ENCODE data around the gene UPF3B.

DNA sequence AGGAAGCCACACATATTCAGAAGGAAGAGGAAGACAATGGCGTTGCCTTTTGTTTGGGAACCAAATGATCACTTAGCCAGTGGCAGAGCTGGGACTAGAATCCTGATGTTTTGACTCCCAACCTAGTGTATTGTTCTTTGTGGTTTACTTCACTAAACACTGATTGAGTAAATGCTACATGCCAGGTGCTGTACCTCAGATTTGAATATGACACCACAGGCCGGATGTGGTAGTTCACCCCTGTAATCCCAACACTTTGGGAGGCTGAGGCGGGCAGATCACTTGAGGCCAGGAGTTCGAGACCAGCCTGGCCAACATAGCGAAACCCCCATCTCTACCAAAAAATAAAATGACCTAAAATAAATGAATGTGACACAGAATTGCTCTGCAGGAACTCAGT lies 27.3 kb upstream of the UPF3B start:
- TF ChIP-seq, protein P1, sequence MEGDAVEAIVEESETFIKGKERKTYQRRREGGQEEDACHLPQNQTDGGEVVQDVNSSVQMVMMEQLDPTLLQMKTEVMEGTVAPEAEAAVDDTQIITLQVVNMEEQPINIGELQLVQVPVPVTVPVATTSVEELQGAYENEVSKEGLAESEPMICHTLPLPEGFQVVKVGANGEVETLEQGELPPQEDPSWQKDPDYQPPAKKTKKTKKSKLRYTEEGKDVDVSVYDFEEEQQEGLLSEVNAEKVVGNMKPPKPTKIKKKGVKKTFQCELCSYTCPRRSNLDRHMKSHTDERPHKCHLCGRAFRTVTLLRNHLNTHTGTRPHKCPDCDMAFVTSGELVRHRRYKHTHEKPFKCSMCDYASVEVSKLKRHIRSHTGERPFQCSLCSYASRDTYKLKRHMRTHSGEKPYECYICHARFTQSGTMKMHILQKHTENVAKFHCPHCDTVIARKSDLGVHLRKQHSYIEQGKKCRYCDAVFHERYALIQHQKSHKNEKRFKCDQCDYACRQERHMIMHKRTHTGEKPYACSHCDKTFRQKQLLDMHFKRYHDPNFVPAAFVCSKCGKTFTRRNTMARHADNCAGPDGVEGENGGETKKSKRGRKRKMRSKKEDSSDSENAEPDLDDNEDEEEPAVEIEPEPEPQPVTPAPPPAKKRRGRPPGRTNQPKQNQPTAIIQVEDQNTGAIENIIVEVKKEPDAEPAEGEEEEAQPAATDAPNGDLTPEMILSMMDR (IDR thresholded peaks at IDR 0.05; ENCODE audit: poor library complexity, severe bottlenecking), result no peak
- TF ChIP-seq EP300 (conservative IDR thresholded peaks at IDR 0.05; ENCODE audit: poor library complexity, severe bottlenecking) (no peak), EZH2 (IDR thresholded peaks at IDR 0.05; ENCODE audit: borderline replicate concordance, insufficient read depth, low read length, poor library complexity, severe bottlenecking) (no peak), POLR2AphosphoS5 (IDR thresholded peaks at IDR 0.05) (no peak), SMC3 (conservative IDR thresholded peaks at IDR 0.05; ENCODE audit: poor library complexity) (no peak), TAF1 (IDR thresholded peaks at IDR 0.05; ENCODE audit: low read depth) (no peak), MXI1 (conservative IDR thresholded peaks at IDR 0.05; ENCODE audit: poor library complexity, severe bottlenecking) (no peak), RAD21 (conservative IDR thresholded peaks at IDR 0.05) (no peak)
- TF ChIP-seq, protein P2, sequence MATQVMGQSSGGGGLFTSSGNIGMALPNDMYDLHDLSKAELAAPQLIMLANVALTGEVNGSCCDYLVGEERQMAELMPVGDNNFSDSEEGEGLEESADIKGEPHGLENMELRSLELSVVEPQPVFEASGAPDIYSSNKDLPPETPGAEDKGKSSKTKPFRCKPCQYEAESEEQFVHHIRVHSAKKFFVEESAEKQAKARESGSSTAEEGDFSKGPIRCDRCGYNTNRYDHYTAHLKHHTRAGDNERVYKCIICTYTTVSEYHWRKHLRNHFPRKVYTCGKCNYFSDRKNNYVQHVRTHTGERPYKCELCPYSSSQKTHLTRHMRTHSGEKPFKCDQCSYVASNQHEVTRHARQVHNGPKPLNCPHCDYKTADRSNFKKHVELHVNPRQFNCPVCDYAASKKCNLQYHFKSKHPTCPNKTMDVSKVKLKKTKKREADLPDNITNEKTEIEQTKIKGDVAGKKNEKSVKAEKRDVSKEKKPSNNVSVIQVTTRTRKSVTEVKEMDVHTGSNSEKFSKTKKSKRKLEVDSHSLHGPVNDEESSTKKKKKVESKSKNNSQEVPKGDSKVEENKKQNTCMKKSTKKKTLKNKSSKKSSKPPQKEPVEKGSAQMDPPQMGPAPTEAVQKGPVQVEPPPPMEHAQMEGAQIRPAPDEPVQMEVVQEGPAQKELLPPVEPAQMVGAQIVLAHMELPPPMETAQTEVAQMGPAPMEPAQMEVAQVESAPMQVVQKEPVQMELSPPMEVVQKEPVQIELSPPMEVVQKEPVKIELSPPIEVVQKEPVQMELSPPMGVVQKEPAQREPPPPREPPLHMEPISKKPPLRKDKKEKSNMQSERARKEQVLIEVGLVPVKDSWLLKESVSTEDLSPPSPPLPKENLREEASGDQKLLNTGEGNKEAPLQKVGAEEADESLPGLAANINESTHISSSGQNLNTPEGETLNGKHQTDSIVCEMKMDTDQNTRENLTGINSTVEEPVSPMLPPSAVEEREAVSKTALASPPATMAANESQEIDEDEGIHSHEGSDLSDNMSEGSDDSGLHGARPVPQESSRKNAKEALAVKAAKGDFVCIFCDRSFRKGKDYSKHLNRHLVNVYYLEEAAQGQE (IDR thresholded peaks at IDR 0.05; ENCODE audit: borderline replicate concordance), result no peak
